ENCODE results near the gene ISYNA1. TPM values are rescaled to one million over a fixed set of nuclear protein-coding genes. Genes with fewer than 3 reads are reported as not detected.

ISYNA1 gene
- total and polyA plus RNA-seq, 10 donors: 31.7 to 82.3 (median 45.4) TPM

DNA sequence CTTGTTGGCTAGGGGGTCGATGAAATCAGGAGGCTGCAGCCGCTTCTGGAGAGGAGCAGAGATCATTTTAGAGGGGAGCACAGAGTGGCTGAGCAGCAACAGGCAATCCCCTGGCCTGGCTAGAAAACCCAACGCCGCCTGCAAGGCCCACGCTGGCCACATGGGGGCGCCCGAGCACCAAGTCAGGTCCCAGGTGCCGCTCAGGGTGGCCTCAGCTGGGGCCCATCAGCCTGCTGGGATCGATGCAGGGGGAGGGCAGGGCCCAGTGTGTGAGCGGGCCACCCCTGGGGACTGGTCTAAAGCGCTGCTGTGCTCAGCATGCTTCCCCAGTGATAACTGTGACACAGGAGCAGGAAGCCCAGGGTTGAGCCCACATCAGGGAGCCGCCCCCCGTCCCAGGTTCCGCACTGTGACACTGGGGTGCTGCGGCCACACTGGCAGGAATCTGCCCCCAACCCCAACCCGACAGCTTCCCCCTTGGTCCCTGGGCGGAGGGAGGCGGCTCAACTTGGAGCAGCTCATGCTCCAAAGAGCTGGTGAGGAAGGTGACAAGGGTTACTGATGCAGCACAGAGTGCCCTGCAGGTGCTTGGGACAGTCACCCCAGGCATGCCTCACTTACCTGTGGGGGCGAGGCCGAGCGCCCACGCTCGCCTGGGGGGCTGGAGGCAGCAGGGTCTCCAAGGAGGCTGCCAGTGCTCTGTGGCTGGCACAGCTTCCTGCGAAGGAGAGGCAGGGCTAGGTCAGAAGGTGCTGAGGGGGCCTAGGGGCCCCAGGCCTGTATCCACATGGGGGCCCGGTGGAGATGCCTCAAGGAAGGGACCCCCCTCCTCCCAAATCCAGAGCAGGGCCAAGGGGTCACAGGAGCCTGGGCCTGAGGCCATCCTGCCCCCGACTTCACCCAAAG, 13.3 kb upstream of the ISYNA1 start:
- intact Hi-C loops (cut with DNase I; ENCODE audit: low total_unique reads): no loop called here
- Histone ChIP-seq H3K4me3 (no peak overlapping the region), H3K27ac (peak overlapping the region in 2 of 8 donors; percentile 3 to 5), H3K4me1 (peaks cover 0 to 24% (median 12%) of the 10 kb centered on the region in 6 donors), H3K36me3 (peaks cover 8 to 100% (median 63%) of the 10 kb centered on the region in 6 donors), H3K27me3 (replicated peaks in 1 of 7) (no peaks in the 10 kb centered on the region), H3K9me3 (no peaks in the 10 kb centered on the region)
- TF ChIP-seq POLR2A (IDR thresholded peaks at IDR 0.05) (no peak), POLR2AphosphoS5 (IDR thresholded peaks at IDR 0.05) (peak; percentile 54 to 84 (median 70))
- TF ChIP-seq, protein P1, sequence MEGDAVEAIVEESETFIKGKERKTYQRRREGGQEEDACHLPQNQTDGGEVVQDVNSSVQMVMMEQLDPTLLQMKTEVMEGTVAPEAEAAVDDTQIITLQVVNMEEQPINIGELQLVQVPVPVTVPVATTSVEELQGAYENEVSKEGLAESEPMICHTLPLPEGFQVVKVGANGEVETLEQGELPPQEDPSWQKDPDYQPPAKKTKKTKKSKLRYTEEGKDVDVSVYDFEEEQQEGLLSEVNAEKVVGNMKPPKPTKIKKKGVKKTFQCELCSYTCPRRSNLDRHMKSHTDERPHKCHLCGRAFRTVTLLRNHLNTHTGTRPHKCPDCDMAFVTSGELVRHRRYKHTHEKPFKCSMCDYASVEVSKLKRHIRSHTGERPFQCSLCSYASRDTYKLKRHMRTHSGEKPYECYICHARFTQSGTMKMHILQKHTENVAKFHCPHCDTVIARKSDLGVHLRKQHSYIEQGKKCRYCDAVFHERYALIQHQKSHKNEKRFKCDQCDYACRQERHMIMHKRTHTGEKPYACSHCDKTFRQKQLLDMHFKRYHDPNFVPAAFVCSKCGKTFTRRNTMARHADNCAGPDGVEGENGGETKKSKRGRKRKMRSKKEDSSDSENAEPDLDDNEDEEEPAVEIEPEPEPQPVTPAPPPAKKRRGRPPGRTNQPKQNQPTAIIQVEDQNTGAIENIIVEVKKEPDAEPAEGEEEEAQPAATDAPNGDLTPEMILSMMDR (IDR thresholded peaks at IDR 0.05 in 8 of 11, conservative IDR thresholded peaks at IDR 0.05 in 3 of 11): peak; percentile 90 to 99 (median 97)
- 45 to 59% (median 48%) methylated on average over 18 to 26 of the region's 26 CpGs for WGBS, 5 donors
- DNase-seq: peak; percentile 95

GRCh38 chr19:18450021-18450930, 12.3 kb upstream of the ISYNA1 start:
- Histone ChIP-seq H3K27me3 (replicated peaks in 1 of 7) (no peaks in the 10 kb centered on the region), H3K27ac (no peak overlapping the region), H3K36me3 (peaks cover 8 to 100% (median 66%) of the 10 kb centered on the region in 6 donors), H3K4me3 (no peak overlapping the region), H3K4me1 (peaks cover 0 to 24% (median 12%) of the 10 kb centered on the region in 6 donors), H3K9me3 (no peaks in the 10 kb centered on the region)
- intact Hi-C loops (cut with DNase I; ENCODE audit: low total_unique reads): no loop called here
- DNase-seq: no peak
- TF ChIP-seq POLR2A (IDR thresholded peaks at IDR 0.05) (no peak), POLR2AphosphoS5 (IDR thresholded peaks at IDR 0.05) (no peak)
- TF ChIP-seq, protein P1 (IDR thresholded peaks at IDR 0.05 in 8 of 11, conservative IDR thresholded peaks at IDR 0.05 in 3 of 11): no peak
- WGBS, 5 donors: 77 to 86% (median 83%) methylated on average over 13 to 33 of the region's 33 CpGs

DNA sequence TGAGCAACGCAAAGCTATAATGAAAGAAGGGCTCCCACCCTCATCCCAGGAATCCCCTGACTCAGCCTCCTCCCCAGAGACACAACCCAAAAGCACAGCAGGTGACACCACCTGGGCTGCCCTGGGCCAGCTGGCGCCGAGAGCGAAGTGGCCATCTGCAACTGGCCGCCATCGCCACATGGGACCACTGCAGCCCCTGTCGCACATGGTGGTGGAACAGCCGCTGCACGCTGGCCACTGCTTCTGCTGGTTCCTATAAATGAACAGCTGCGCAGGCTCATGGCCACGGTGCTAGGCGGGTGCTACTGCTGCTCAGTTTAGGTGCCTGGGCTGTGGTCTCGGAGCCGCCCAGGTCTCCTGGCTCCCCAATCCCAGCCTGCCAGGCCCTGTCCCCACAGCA, 11.6 kb upstream of the ISYNA1 start:
- H3K4me3 ChIP-seq: no peak overlapping the region
- TF ChIP-seq POLR2AphosphoS5 (IDR thresholded peaks at IDR 0.05) (no peak), POLR2A (IDR thresholded peaks at IDR 0.05) (no peak)
- TF ChIP-seq, protein P1 (IDR thresholded peaks at IDR 0.05 in 8 of 11, conservative IDR thresholded peaks at IDR 0.05 in 3 of 11): no peak
- 93 to 100% (median 97%) methylated on average over 2 to 14 of the region's 14 CpGs for WGBS, 5 donors
- no peaks in the 10 kb centered on the region for H3K9me3 ChIP-seq
- H3K27me3 ChIP-seq (replicated peaks in 1 of 7): no peaks in the 10 kb centered on the region
- intact Hi-C loops (cut with DNase I; ENCODE audit: low total_unique reads): no loop called here
- peaks cover 0 to 24% (median 12%) of the 10 kb centered on the region in 6 donors for H3K4me1 ChIP-seq
- peaks cover 9 to 100% (median 72%) of the 10 kb centered on the region in 6 donors for H3K36me3 ChIP-seq
- no peak overlapping the region for H3K27ac ChIP-seq
- DNase-seq: no peak
